GM12878 (cell line): ENCODE measurements around the gene RABL2A. TPM values are rescaled to one million over a fixed set of nuclear protein-coding genes. Genes with fewer than 3 reads are reported as not detected.

Experiments
- ATAC-seq: fragments of 200-7000 bp; cut with Tn5 transposase; 3 replicates; pipeline ENCODE4 v1.9.1; 2020; ENCODE audit warnings: mild to moderate bottlenecking, moderate library complexity
- BruUV-seq: library from RNA; stranded (reverse); fragments of 400-500 nt; replicated peaks from 2 replicates; lab custom pipeline; 2021; lab: Mats Ljungman, UMichigan
- CTCF ChIA-PET: fragments of 300-600 bp; sonication (Branson Sonifier 250); formaldehyde crosslinking; extraction: SDS; loops from one replicate; lab custom pipeline; 2021; ENCODE audit warnings: inconsistent platforms; lab: Yijun Ruan, JAX
- POLR2A ChIA-PET: fragments of 350-600 bp; formaldehyde crosslinking; extraction: SDS; loops from one replicate; lab custom pipeline; 2021; ENCODE audit warnings: inconsistent platforms; lab: Charles Lee
- RAD21 ChIA-PET: fragments of 300-600 bp; sonication (Branson Sonifier 250); formaldehyde crosslinking; loops from one replicate; lab custom pipeline; 2023; ENCODE audit warnings: antibody characterized with exemption; ENCODE audit not compliant: unreplicated experiment; lab: Charles Lee
- SMC1A ChIA-PET: fragments of 300-600 bp; sonication (Branson Sonifier 250); formaldehyde crosslinking; loops from one replicate; lab custom pipeline; 2023; ENCODE audit not compliant: unreplicated experiment, uncharacterized antibody; lab: Charles Lee
- DNase-seq: peaks from one replicate; pipeline ENCODE4 v3.0.0-alpha.2; 2011; ENCODE audit warnings: low read depth, low spot score
- FAIRE-seq: peaks from 3 replicates; lab custom pipeline; 2011; peaks lifted over from hg19 to GRCh38; lab: Jason Lieb, UNC
- H2AFZ ChIP-seq: 2 replicates; pipeline ENCODE4 v1.6.0; 2011; ENCODE audit warnings: low read depth, low read length, control low read depth; ENCODE audit not compliant: control insufficient read depth
- H3K27ac ChIP-seq: 2 replicates; pipeline ENCODE4 v1.5.1; 2011; ENCODE audit warnings: control low read depth; ENCODE audit not compliant: control insufficient read depth, insufficient read depth
- H3K27me3 ChIP-seq, 2 experiments: replicated peaks in 1 of 2; 2 replicates each; pipeline versions ENCODE4 v1.6.0 to v1.6.1; 2011; ENCODE audit warnings: low read length in 1 of 2; ENCODE audit not compliant: control insufficient read depth in 2 of 2, insufficient read depth in 2 of 2
- H3K36me3 ChIP-seq, 2 experiments: 2 replicates each; pipeline ENCODE4 v1.5.1; 2011; ENCODE audit warnings: low read length in 1 of 2; ENCODE audit not compliant: control insufficient read depth in 2 of 2, insufficient read depth in 2 of 2
- H3K4me1 ChIP-seq: 2 replicates; pipeline ENCODE4 v1.6.1; 2011; ENCODE audit warnings: mild to moderate bottlenecking, low read length, moderate library complexity, mixed read lengths; ENCODE audit not compliant: control insufficient read depth, insufficient read depth
- H3K4me2 ChIP-seq: 2 replicates; pipeline ENCODE4 v1.6.0; 2011; ENCODE audit warnings: control low read depth; ENCODE audit not compliant: control insufficient read depth, insufficient read depth
- H3K4me3 ChIP-seq: fragments of 200-600 bp; sonication (generic); 2 replicates; pipeline ENCODE4 v1.5.1; 2016
- H3K79me2 ChIP-seq: 2 replicates; pipeline ENCODE4 v1.6.0; 2011; ENCODE audit warnings: low read length; ENCODE audit not compliant: control insufficient read depth, insufficient read depth
- H3K9ac ChIP-seq: 2 replicates; pipeline ENCODE4 v1.8.0; 2011; ENCODE audit warnings: low read length, control low read depth, mixed read lengths; ENCODE audit not compliant: control insufficient read depth, insufficient read depth
- H3K9me3 ChIP-seq: replicated peaks from 3 replicates; pipeline ENCODE4 v1.5.1; 2011; ENCODE audit warnings: mild to moderate bottlenecking, low read length; ENCODE audit not compliant: control insufficient read depth, insufficient read depth
- H4K20me1 ChIP-seq: 2 replicates; pipeline ENCODE4 v1.6.0; 2011; ENCODE audit not compliant: control insufficient read depth, insufficient read depth
- CBFB ChIP-seq: IDR thresholded peaks from 2 replicates; pipeline ENCODE4 v1.6.1; 2016; ENCODE audit warnings: antibody characterized with exemption, low read depth
- CHD1 ChIP-seq: IDR thresholded peaks from 2 replicates; pipeline ENCODE4 v1.6.1; 2012; ENCODE audit warnings: low read depth, low read length, improper control_type of control experiment
- CHD2 ChIP-seq: IDR thresholded peaks from 2 replicates; pipeline ENCODE4 v1.6.1; 2011; ENCODE audit warnings: low read depth, low read length, improper control_type of control experiment, borderline replicate concordance
- EED ChIP-seq: sonication (generic); IDR thresholded peaks from 2 replicates; pipeline ENCODE4 v1.6.1; 2016; ENCODE audit warnings: antibody characterized with exemption, low read depth
- EP300 ChIP-seq, 2 experiments: fragments of 150-350 bp in 1 of 2; IDR thresholded peaks; 2 replicates each; pipeline ENCODE4 v1.6.1; 2011 to 2012; ENCODE audit warnings: low read depth in 2 of 2, low read length in 2 of 2, borderline replicate concordance in 1 of 2, improper control_type of control experiment in 1 of 2, inconsistent platforms in 1 of 2; ENCODE audit not compliant: control insufficient read depth in 1 of 2
- ESRRA ChIP-seq: IDR thresholded peaks from 2 replicates; pipeline ENCODE4 v1.6.1; 2012; ENCODE audit warnings: mild to moderate bottlenecking, low read length, improper control_type of control experiment
- ETV6 ChIP-seq, 2 experiments: fragments of 450-650 bp in 1 of 2; IDR thresholded peaks in 1 of 2; conservative IDR thresholded peaks in 1 of 2; 2 replicates each; pipeline ENCODE4 v1.6.1; 2014; ENCODE audit warnings: antibody characterized with exemption in 1 of 2, borderline replicate concordance in 1 of 2, low read depth in 1 of 2, mild to moderate bottlenecking in 1 of 2, moderate library complexity in 1 of 2
- RAD21 ChIP-seq: IDR thresholded peaks from 2 replicates; pipeline ENCODE4 v1.6.1; 2011; ENCODE audit warnings: mild to moderate bottlenecking, low read depth, low read length, moderate library complexity; ENCODE audit not compliant: insufficient read depth
- RAD51 ChIP-seq: fragments of 450-650 bp; IDR thresholded peaks from 2 replicates; pipeline ENCODE4 v1.6.1; 2016; ENCODE audit warnings: moderate library complexity, mild to moderate bottlenecking, inconsistent platforms
- RB1 ChIP-seq: fragments of 450-650 bp; formaldehyde crosslinking; IDR thresholded peaks from 2 replicates; pipeline ENCODE4 v1.6.1; 2017; ENCODE audit warnings: mild to moderate bottlenecking, borderline replicate concordance
- RCOR1 ChIP-seq: conservative IDR thresholded peaks from 2 replicates; pipeline ENCODE4 v1.6.1; 2012; ENCODE audit warnings: low read depth, low read length, improper control_type of control experiment
- STAT3 ChIP-seq: IDR thresholded peaks from 2 replicates; pipeline ENCODE4 v1.6.1; 2011; ENCODE audit warnings: low read depth, low read length, improper control_type of control experiment
- SUZ12 ChIP-seq: fragments of 200-600 bp; sonication (generic); IDR thresholded peaks from one replicate; pipeline ENCODE4 v1.6.1; 2018; ENCODE audit warnings: antibody characterized with exemption, mild to moderate bottlenecking; ENCODE audit not compliant: unreplicated experiment
- WGBS: methylation state at CpG from one replicate; pipeline ENCODE4 v1.1.6; 2016; ENCODE audit warnings: low lambda C conversion rate; ENCODE audit not compliant: insufficient replicate concordance, insufficient coverage; ENCODE audit errors: missing lambda C conversion rate; 5-methylcytosine and 5-hydroxymethylcytosine counted together
- in situ Hi-C: fragments of 300-500 bp; cut with MboI; formaldehyde crosslinking; loops from 9 replicates; pipeline ENCODE4 v1.14.3; 2018; ENCODE audit warnings: mixed read lengths
- intact Hi-C: fragments of 100-400 bp; cut with micrococcal nuclease; formaldehyde crosslinking; loops from one replicate; pipeline ENCODE4 v1.14.2; 2022; ENCODE audit not compliant: unreplicated experiment
- polyA plus RNA-seq, 11 experiments: library from polyadenylated mRNA; depleted of rRNA in 4 of 11; unstranded in 6 of 11; stranded (reverse) in 5 of 11; fragments of >200 nt; fragmentation: Nextera tagmentation in 4 of 11; fragmentation: Illumina TruSeq in 1 of 11; extraction: Ambion mirVana in 4 of 11; extraction: Trizol in 1 of 11; gene quantifications; 1 replicate in 1 of 11; 2 replicates in 10 of 11; pipeline versions ENCODE4 v1.2.1 to v1.2.3, GENCODE V29; 2011 to 2016; ENCODE audit warnings: inconsistent platforms in 2 of 11, missing spikeins in 2 of 11, low read depth in 1 of 11
- total RNA-seq, 4 experiments: library from RNA; depleted of rRNA in 3 of 4; stranded (reverse); fragments of >200 nt in 3 of 4; fragmentation: Illumina TruSeq in 1 of 4; extraction: Trizol in 1 of 4; gene quantifications; 2 replicates each; pipeline versions ENCODE4 v1.2.1 to v1.2.3, GENCODE V29; 2013 to 2021
- TF ChIP-seq, protein P1 (sequence below): IDR thresholded peaks from 2 replicates; pipeline ENCODE4 v1.6.1; 2012; ENCODE audit warnings: low read length, inconsistent platforms
- TF ChIP-seq, protein P2 (sequence below): IDR thresholded peaks from 2 replicates; pipeline ENCODE4 v1.6.1; 2012; ENCODE audit warnings: improper control_type of control experiment, low read depth, low read length; ENCODE audit not compliant: insufficient replicate concordance

Gene RABL2A
- total and polyA plus RNA-seq, 10 of the 15 experiments (the other 5 are each of a cell fraction or from before 2014, with no cell fraction given) = 0.87 to 17.9 (median 9.7) TPM

DNA sequence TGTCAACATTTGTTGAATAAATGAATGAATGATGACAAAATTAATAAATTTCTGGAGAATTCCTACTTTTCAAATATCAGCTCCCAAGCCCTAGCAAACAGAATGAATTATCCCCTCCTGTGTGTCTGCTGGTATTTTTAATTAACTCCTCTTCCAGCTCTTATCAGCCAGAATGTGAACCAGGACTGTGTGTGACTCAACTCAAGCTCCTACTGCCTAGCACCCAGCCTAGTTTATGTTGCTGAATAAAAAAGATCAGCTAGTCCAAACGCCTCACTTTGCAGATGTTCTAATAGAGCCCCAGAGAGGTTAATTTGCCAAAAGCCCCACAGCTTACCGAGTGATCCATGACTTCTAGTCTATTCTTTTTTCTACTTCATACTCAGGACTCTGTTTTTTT is 50.3 kb downstream of the RABL2A start (continued):
- TF ChIP-seq EP300 (IDR thresholded peaks at IDR 0.05; ENCODE audit: borderline replicate concordance in 1 of 2, control insufficient read depth in 1 of 2, low read depth in 2 of 2, low read length in 2 of 2) (no peak), ETV6 (conservative IDR thresholded peaks at IDR 0.05 in 1 of 2, IDR thresholded peaks at IDR 0.05 in 1 of 2; ENCODE audit: borderline replicate concordance in 1 of 2, low read depth in 1 of 2) (no peak), RAD21 (no peak), CHD1 (no peak), STAT3 (no peak)

DNA sequence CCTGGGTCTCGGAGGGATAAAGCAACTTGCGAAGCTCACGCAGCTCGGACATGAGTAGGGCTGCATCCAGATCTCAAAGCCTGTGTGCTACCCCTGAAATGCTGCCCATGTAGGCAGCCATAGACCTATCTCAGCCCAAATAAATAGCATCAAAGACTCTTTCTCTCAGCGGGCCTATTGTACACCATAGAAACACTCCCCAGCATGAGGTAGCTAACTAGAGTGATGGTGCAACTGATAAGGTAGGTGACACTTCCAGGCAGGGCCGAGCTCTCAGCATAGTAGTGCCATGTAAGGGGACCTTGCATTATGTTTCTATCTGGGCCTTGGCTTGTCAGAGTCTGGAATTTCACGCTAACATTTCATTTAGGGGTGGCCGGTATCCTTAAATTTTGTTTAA is 52.4 kb downstream of the RABL2A start:
- H3K4me3 ChIP-seq = no peak overlapping the region
- no peak overlapping the region for H2AFZ ChIP-seq
- POLR2A ChIA-PET = no interaction called here
- in situ Hi-C loops (no loop called here), intact Hi-C loops (no loop called here)
- RAD21 ChIA-PET = no interaction called here
- no TSS peak for BruUV-seq
- no peak overlapping the region for H3K4me2 ChIP-seq
- no peaks in the 10 kb centered on the region for H4K20me1 ChIP-seq
- no peaks in the 10 kb centered on the region for H3K36me3 ChIP-seq
- no peak overlapping the region for H3K27ac ChIP-seq
- H3K9ac ChIP-seq = no peak overlapping the region
- CTCF ChIA-PET = interaction anchor here (1.5 kb wide), 1 partner anchor 12 kb away, joined by 7 read pairs; no protein-coding TSS in a partner anchor
- DNase-seq (no peak), FAIRE-seq (no peak), ATAC-seq (no peak)
- H3K4me1 ChIP-seq = no peaks in the 10 kb centered on the region
- H3K79me2 ChIP-seq = no peaks in the 10 kb centered on the region
- H3K27me3 ChIP-seq = no peaks in the 10 kb centered on the region
- WGBS = 70% methylated on average over 8 of the region's 8 CpGs
- no peaks in the 10 kb centered on the region for H3K9me3 ChIP-seq
- SMC1A ChIA-PET = no interaction called here
- no peak for TF ChIP-seq EED
- TF ChIP-seq RAD51 = no peak
- no peak for TF ChIP-seq RB1
- TF ChIP-seq, protein P1, sequence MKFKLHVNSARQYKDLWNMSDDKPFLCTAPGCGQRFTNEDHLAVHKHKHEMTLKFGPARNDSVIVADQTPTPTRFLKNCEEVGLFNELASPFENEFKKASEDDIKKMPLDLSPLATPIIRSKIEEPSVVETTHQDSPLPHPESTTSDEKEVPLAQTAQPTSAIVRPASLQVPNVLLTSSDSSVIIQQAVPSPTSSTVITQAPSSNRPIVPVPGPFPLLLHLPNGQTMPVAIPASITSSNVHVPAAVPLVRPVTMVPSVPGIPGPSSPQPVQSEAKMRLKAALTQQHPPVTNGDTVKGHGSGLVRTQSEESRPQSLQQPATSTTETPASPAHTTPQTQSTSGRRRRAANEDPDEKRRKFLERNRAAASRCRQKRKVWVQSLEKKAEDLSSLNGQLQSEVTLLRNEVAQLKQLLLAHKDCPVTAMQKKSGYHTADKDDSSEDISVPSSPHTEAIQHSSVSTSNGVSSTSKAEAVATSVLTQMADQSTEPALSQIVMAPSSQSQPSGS = no peak
- no peak for TF ChIP-seq ESRRA
- no peak for TF ChIP-seq CBFB
- TF ChIP-seq RCOR1 = no peak
- no peak for TF ChIP-seq CHD2
- TF ChIP-seq, protein P2, sequence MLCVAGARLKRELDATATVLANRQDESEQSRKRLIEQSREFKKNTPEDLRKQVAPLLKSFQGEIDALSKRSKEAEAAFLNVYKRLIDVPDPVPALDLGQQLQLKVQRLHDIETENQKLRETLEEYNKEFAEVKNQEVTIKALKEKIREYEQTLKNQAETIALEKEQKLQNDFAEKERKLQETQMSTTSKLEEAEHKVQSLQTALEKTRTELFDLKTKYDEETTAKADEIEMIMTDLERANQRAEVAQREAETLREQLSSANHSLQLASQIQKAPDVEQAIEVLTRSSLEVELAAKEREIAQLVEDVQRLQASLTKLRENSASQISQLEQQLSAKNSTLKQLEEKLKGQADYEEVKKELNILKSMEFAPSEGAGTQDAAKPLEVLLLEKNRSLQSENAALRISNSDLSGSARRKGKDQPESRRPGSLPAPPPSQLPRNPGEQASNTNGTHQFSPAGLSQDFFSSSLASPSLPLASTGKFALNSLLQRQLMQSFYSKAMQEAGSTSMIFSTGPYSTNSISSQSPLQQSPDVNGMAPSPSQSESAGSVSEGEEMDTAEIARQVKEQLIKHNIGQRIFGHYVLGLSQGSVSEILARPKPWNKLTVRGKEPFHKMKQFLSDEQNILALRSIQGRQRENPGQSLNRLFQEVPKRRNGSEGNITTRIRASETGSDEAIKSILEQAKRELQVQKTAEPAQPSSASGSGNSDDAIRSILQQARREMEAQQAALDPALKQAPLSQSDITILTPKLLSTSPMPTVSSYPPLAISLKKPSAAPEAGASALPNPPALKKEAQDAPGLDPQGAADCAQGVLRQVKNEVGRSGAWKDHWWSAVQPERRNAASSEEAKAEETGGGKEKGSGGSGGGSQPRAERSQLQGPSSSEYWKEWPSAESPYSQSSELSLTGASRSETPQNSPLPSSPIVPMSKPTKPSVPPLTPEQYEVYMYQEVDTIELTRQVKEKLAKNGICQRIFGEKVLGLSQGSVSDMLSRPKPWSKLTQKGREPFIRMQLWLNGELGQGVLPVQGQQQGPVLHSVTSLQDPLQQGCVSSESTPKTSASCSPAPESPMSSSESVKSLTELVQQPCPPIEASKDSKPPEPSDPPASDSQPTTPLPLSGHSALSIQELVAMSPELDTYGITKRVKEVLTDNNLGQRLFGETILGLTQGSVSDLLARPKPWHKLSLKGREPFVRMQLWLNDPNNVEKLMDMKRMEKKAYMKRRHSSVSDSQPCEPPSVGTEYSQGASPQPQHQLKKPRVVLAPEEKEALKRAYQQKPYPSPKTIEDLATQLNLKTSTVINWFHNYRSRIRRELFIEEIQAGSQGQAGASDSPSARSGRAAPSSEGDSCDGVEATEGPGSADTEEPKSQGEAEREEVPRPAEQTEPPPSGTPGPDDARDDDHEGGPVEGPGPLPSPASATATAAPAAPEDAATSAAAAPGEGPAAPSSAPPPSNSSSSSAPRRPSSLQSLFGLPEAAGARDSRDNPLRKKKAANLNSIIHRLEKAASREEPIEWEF = no peak
- no peak for TF ChIP-seq SUZ12
